HCT116 (cell line): ENCODE results near the gene KAT6B.

Experiments
- CEBPB ChIP-seq: IDR thresholded peaks from 2 replicates; pipeline ENCODE4 v1.6.1; 2012; ENCODE audit warnings: low read depth
- CTCF ChIP-seq, 3 experiments: fragments of 200-600 bp in 1 of 3; sonication (generic) in 1 of 3; IDR thresholded peaks in 2 of 3; conservative IDR thresholded peaks in 1 of 3; 2 replicates each; pipeline ENCODE4 v1.5.1; 2012 to 2017; ENCODE audit warnings: low read depth in 2 of 3, low read length in 2 of 3, antibody characterized with exemption in 1 of 3, borderline replicate concordance in 1 of 3, control low read depth in 1 of 3, mild to moderate bottlenecking in 1 of 3, mixed read lengths in 1 of 3, mixed run types in 1 of 3, moderate library complexity in 1 of 3; ENCODE audit not compliant: insufficient read depth in 1 of 3
- ELF1 ChIP-seq: IDR thresholded peaks from 2 replicates; pipeline ENCODE4 v1.6.1; 2012; ENCODE audit warnings: low read depth, borderline replicate concordance
- EZH2 ChIP-seq: fragments of 200-600 bp; sonication (generic); IDR thresholded peaks from 2 replicates; pipeline ENCODE4 v1.6.1; 2017; ENCODE audit warnings: antibody characterized with exemption, mixed run types
- EZH2phosphoT487 ChIP-seq: fragments of 200-600 bp; IDR thresholded peaks from 2 replicates; pipeline ENCODE4 v1.6.1; 2018; ENCODE audit warnings: antibody characterized with exemption, borderline replicate concordance
- MAX ChIP-seq: IDR thresholded peaks from 2 replicates; pipeline ENCODE4 v1.6.1; 2012
- POLR2A ChIP-seq: IDR thresholded peaks from 2 replicates; pipeline ENCODE4 v1.7.0; 2011; ENCODE audit warnings: borderline replicate concordance; ENCODE audit not compliant: insufficient read depth, insufficient read length; ENCODE audit errors: extremely low read depth
- POLR2AphosphoS5 ChIP-seq: IDR thresholded peaks from 2 replicates; pipeline ENCODE4 v1.6.1; 2011; ENCODE audit warnings: mild to moderate bottlenecking, low read depth, low read length, moderate library complexity
- RAD21 ChIP-seq: IDR thresholded peaks from 2 replicates; pipeline ENCODE4 v1.6.1; 2012; ENCODE audit warnings: low read depth, mild to moderate bottlenecking
- REST ChIP-seq: IDR thresholded peaks from 2 replicates; pipeline ENCODE4 v1.6.1; 2012; ENCODE audit warnings: low read depth
- SRF ChIP-seq: IDR thresholded peaks from 2 replicates; pipeline ENCODE4 v1.6.1; 2012; ENCODE audit warnings: low read depth
- YY1 ChIP-seq: IDR thresholded peaks from 2 replicates; pipeline ENCODE4 v1.6.1; 2011; ENCODE audit warnings: low read length, low read depth, moderate library complexity, mild to moderate bottlenecking; ENCODE audit not compliant: insufficient replicate concordance; ENCODE audit errors: extremely low read depth
- TF ChIP-seq, protein P1 (sequence below): IDR thresholded peaks from 2 replicates; pipeline ENCODE4 v1.6.1; 2011; ENCODE audit warnings: mild to moderate bottlenecking, low read length, moderate library complexity; ENCODE audit not compliant: insufficient replicate concordance; ENCODE audit errors: extremely low read depth
- TF ChIP-seq, protein P2 (sequence below): IDR thresholded peaks from 2 replicates; pipeline ENCODE4 v1.6.1; 2012

GRCh38 chr10:74835963-74836362 is 9.6 kb downstream of the KAT6B start:
- no peak for TF ChIP-seq CTCF (IDR thresholded peaks at IDR 0.05 in 2 of 3, conservative IDR thresholded peaks at IDR 0.05 in 1 of 3; ENCODE audit: borderline replicate concordance in 1 of 3, insufficient read depth in 1 of 3, low read depth in 2 of 3, low read length in 2 of 3)
- TF ChIP-seq, protein P1, sequence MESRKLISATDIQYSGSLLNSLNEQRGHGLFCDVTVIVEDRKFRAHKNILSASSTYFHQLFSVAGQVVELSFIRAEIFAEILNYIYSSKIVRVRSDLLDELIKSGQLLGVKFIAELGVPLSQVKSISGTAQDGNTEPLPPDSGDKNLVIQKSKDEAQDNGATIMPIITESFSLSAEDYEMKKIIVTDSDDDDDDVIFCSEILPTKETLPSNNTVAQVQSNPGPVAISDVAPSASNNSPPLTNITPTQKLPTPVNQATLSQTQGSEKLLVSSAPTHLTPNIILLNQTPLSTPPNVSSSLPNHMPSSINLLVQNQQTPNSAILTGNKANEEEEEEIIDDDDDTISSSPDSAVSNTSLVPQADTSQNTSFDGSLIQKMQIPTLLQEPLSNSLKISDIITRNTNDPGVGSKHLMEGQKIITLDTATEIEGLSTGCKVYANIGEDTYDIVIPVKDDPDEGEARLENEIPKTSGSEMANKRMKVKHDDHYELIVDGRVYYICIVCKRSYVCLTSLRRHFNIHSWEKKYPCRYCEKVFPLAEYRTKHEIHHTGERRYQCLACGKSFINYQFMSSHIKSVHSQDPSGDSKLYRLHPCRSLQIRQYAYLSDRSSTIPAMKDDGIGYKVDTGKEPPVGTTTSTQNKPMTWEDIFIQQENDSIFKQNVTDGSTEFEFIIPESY = no peak
- TF ChIP-seq POLR2AphosphoS5 = no peak
- no peak for TF ChIP-seq YY1
- no peak for TF ChIP-seq MAX
- no peak for TF ChIP-seq RAD21
- TF ChIP-seq REST = no peak
- no peak for TF ChIP-seq POLR2A
- TF ChIP-seq, protein P2, sequence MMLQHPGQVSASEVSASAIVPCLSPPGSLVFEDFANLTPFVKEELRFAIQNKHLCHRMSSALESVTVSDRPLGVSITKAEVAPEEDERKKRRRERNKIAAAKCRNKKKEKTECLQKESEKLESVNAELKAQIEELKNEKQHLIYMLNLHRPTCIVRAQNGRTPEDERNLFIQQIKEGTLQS = no peak
- no peak for TF ChIP-seq EZH2
- TF ChIP-seq CEBPB = no peak
- no peak for TF ChIP-seq EZH2phosphoT487
- no peak for TF ChIP-seq SRF
- no peak for TF ChIP-seq ELF1
